OCI-LY3 (cell line): Measurements from ENCODE around the gene POU4F1.
A peak's percentile ranks its signal among the peaks of the same experiment; 100 is the strongest.

Experiments
- H2AFZ ChIP-seq: fragments of 200-600, 300-600 bp; shearing (Covaris generic); 2 replicates; pipeline ENCODE4 v1.6.0; 2014; ENCODE audit warnings: antibody characterized with exemption, low read depth, low read length
- H3K27ac ChIP-seq: fragments of 200-600, 300-600 bp; sonication (generic); 2 replicates; pipeline ENCODE4 v1.5.1; 2014; ENCODE audit warnings: mild to moderate bottlenecking, low read length, moderate library complexity, mixed read lengths
- H3K27me3 ChIP-seq: fragments of 200-600, 300-600 bp; sonication (generic); 2 replicates; pipeline ENCODE4 v1.6.1; 2014; ENCODE audit warnings: low read depth, low read length, mixed read lengths
- H3K36me3 ChIP-seq: fragments of 200-600, 300-600 bp; sonication (generic); replicated peaks from 2 replicates; pipeline ENCODE3; 2014; ENCODE audit warnings: low read depth, low read length, mixed read lengths
- H3K4me1 ChIP-seq: fragments of 300-600, 200-600 bp; sonication (generic); 2 replicates; pipeline ENCODE4 v1.6.1; 2014; ENCODE audit warnings: low read length, mixed read lengths
- H3K4me2 ChIP-seq: fragments of 200-600, 300-600 bp; sonication (generic); 2 replicates; pipeline ENCODE4 v1.6.1; 2014; ENCODE audit warnings: low read length, mixed read lengths
- H3K4me3 ChIP-seq: fragments of 300-600, 200-600 bp; sonication (generic); 2 replicates; pipeline ENCODE4 v1.5.1; 2014; ENCODE audit warnings: antibody characterized with exemption, mild to moderate bottlenecking, low read length, moderate library complexity
- H3K79me2 ChIP-seq: fragments of 300-600, 200-600 bp; shearing (Covaris generic); 2 replicates; pipeline ENCODE4 v1.6.1; 2014; ENCODE audit warnings: mild to moderate bottlenecking, low read length, mixed read lengths
- H3K9ac ChIP-seq: fragments of 300-600, 200-600 bp; shearing (Covaris generic); 2 replicates; pipeline ENCODE4 v1.6.0; 2014; ENCODE audit warnings: mild to moderate bottlenecking, low read length, moderate library complexity
- H3K9me3 ChIP-seq: fragments of 200-600, 300-600 bp; shearing (Covaris generic); 2 replicates; pipeline ENCODE4 v1.6.1; 2014; ENCODE audit warnings: low read length, mixed read lengths; ENCODE audit not compliant: insufficient read depth
- H4K20me1 ChIP-seq: fragments of 200-600, 300-600 bp; sonication (generic); 2 replicates; pipeline ENCODE4 v1.6.1; 2016; ENCODE audit warnings: low read length, mixed read lengths; ENCODE audit not compliant: insufficient read depth
- CTCF ChIP-seq: fragments of 200-600, 300-600 bp; sonication (generic); IDR thresholded peaks from 2 replicates; pipeline ENCODE4 v1.5.1; 2014; ENCODE audit warnings: antibody characterized with exemption, low read length, low read depth
- EZH2phosphoT487 ChIP-seq: fragments of 200-600 bp; shearing (Covaris generic); IDR thresholded peaks from 2 replicates; pipeline ENCODE4 v1.6.1; 2018; ENCODE audit warnings: antibody characterized with exemption, mixed run types, low read depth

The POU4F1 gene

GRCh38 chr13:78601874-78602560, 1.3 kb downstream of the POU4F1 start:
- no peak for TF ChIP-seq EZH2phosphoT487
- no peak for TF ChIP-seq CTCF
- no peak overlapping the region for H3K9ac ChIP-seq
- no peak overlapping the region for H3K27ac ChIP-seq
- H2AFZ ChIP-seq: no peak overlapping the region
- H3K36me3 ChIP-seq: no peaks in the 10 kb centered on the region
- H3K9me3 ChIP-seq: no peaks in the 10 kb centered on the region
- H4K20me1 ChIP-seq: no peaks in the 10 kb centered on the region
- H3K4me2 ChIP-seq: no peak overlapping the region
- no peaks in the 10 kb centered on the region for H3K27me3 ChIP-seq
- no peaks in the 10 kb centered on the region for H3K79me2 ChIP-seq
- peaks cover 9% of the 10 kb centered on the region for H3K4me1 ChIP-seq
- H3K4me3 ChIP-seq: no peak overlapping the region

GRCh38 chr13:78601124-78601873, 2.1 kb downstream of the POU4F1 start:
- Histone ChIP-seq H3K4me1 (peaks cover 9% of the 10 kb centered on the region), H3K36me3 (no peaks in the 10 kb centered on the region), H3K9me3 (no peaks in the 10 kb centered on the region), H3K27me3 (no peaks in the 10 kb centered on the region), H3K27ac (no peak overlapping the region), H4K20me1 (no peaks in the 10 kb centered on the region), H2AFZ (no peak overlapping the region), H3K4me2 (no peak overlapping the region), H3K4me3 (no peak overlapping the region), H3K9ac (no peak overlapping the region), H3K79me2 (no peaks in the 10 kb centered on the region)
- TF ChIP-seq EZH2phosphoT487 (no peak), CTCF (no peak)

GRCh38 chr13:78600280-78600883, 3.0 kb downstream of the POU4F1 start:
- no peaks in the 10 kb centered on the region for H3K36me3 ChIP-seq
- H3K27me3 ChIP-seq: no peaks in the 10 kb centered on the region
- peak overlapping the region; percentile 29 for H3K4me2 ChIP-seq

More at GRCh38 chr13:78600280-78600883, 3.0 kb downstream of the POU4F1 start:
- Histone ChIP-seq H3K27ac (no peak overlapping the region), H3K9ac (no peak overlapping the region), H2AFZ (no peak overlapping the region), H3K9me3 (no peaks in the 10 kb centered on the region), H3K4me1 (peaks cover 9% of the 10 kb centered on the region), H3K4me3 (no peak overlapping the region), H3K79me2 (no peaks in the 10 kb centered on the region), H4K20me1 (no peaks in the 10 kb centered on the region)
- TF ChIP-seq EZH2phosphoT487: no peak
- TF ChIP-seq CTCF: no peak
